ENCODE measurements around the gene CDK2AP2. TPM values are rescaled to one million over a fixed set of nuclear protein-coding genes. Genes with fewer than 3 reads are reported as not detected.

Gene CDK2AP2
- total RNA-seq, 1 experiment from 2014 or later = 34.0 TPM

- no peak for DNase-seq (ENCODE audit: low read depth)
Observed at GRCh38 chr11:67503119-67504004, 4.6 kb downstream of the CDK2AP2 start.

GRCh38 chr11:67502328-67502979 lies 5.5 kb downstream of the CDK2AP2 start:
- no peak for DNase-seq (ENCODE audit: low read depth)

GRCh38 chr11:67501854-67502253 lies 6.1 kb downstream of the CDK2AP2 start:
- no peak for DNase-seq (ENCODE audit: low read depth)

GRCh38 chr11:67500831-67501715 lies 6.9 kb downstream of the CDK2AP2 start:
- no peak for DNase-seq (ENCODE audit: low read depth)

GRCh38 chr11:67500484-67500821 lies 7.5 kb downstream of the CDK2AP2 start:
- DNase-seq (ENCODE audit: low read depth) = no peak

- DNase-seq (ENCODE audit: low read depth) = no peak
Observed at GRCh38 chr11:67499808-67500483, 8.0 kb downstream of the CDK2AP2 start.

GRCh38 chr11:67498544-67498972 lies 9.4 kb downstream of the CDK2AP2 start:
- DNase-seq (ENCODE audit: low read depth) = no peak

GRCh38 chr11:67497656-67498291 lies 10.2 kb downstream of the CDK2AP2 start:
- no peak for DNase-seq (ENCODE audit: low read depth)

- no peak for DNase-seq (ENCODE audit: low read depth)
Observed at GRCh38 chr11:67496113-67496512, 11.8 kb downstream of the CDK2AP2 start.

GRCh38 chr11:67495234-67496005 lies 12.5 kb downstream of the CDK2AP2 start:
- DNase-seq (ENCODE audit: low read depth) = no peak

- DNase-seq (ENCODE audit: low read depth) = no peak
Observed at GRCh38 chr11:67494371-67495233, 13.4 kb downstream of the CDK2AP2 start.

- no peak for DNase-seq (ENCODE audit: low read depth)
Observed at GRCh38 chr11:67493548-67494370, 14.2 kb downstream of the CDK2AP2 start.

- DNase-seq (ENCODE audit: low read depth) = no peak
Observed at GRCh38 chr11:67492801-67493547, 15.0 kb downstream of the CDK2AP2 start.

- no peak for DNase-seq (ENCODE audit: low read depth)
Observed at GRCh38 chr11:67492069-67492727, 15.8 kb downstream of the CDK2AP2 start.

GRCh38 chr11:67491276-67492068 lies 16.5 kb downstream of the CDK2AP2 start:
- DNase-seq (ENCODE audit: low read depth) = no peak

- no peak for DNase-seq (ENCODE audit: low read depth)
Observed at GRCh38 chr11:67490727-67491065, 17.3 kb downstream of the CDK2AP2 start.
